GM21423 (cell line): Measurements from ENCODE around the gene PPT2.
"Not testable (repeated sequence)": the region's sequence is repeated elsewhere in the genome, so short reads cannot be mapped to it uniquely, and the experiment has no call there.

Experiments
- ATAC-seq: cut with Tn5 transposase; IDR thresholded peaks from one replicate; pipeline ENCODE4 v1.9.1; 2021; ENCODE audit warnings: mild to moderate bottlenecking, moderate library complexity; ENCODE audit not compliant: unreplicated experiment

The PPT2 gene

DNA sequence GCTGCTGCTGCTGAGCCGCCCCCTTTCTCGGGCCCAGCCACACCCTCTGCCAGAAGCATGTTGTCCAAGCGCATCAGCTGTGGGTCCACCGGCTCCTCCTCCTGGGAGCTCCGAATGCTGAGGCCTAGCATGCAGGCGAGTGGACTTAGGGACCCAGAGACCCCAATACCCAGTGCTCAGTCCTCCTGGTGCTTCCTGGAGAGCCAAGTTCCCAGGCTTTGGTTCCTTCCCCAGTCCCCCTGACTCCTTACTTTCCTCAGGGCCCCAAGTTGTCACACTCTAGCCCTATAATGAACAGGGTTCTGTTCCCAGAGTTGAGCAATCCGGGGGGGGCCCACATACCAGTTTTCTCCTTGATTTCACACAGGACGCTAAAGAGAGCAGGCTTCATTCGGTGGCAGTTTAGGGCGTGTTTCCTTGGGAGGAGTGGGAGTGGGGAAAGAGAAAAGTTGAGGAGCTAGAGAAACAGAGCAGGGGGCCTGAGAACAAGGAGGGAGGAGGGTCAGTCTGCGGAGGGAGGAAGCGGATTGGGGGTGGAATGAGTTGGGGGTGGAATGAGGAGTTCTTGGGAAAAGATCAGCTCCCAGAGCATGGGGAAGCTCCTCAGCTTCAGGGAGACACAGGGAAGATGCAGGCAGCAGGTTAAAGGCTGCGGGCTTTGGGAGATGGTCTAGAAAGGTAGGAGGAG, 34.6 kb downstream of the PPT2 start:
- ATAC-seq: no peak

GRCh38 chr6:32189069-32189741, 35.3 kb downstream of the PPT2 start:
- no peak for ATAC-seq

GRCh38 chr6:32189742-32190053, 35.8 kb downstream of the PPT2 start:
- ATAC-seq: no peak

- peak; percentile 61 for ATAC-seq
Measured at GRCh38 chr6:32190054-32190851, 36.3 kb downstream of the PPT2 start, which contains the start of gene PBX2. Gene PBX2 (minus strand): TSS chr6:32190202. CDS start chr6:32189915, 287 bp downstream.

DNA sequence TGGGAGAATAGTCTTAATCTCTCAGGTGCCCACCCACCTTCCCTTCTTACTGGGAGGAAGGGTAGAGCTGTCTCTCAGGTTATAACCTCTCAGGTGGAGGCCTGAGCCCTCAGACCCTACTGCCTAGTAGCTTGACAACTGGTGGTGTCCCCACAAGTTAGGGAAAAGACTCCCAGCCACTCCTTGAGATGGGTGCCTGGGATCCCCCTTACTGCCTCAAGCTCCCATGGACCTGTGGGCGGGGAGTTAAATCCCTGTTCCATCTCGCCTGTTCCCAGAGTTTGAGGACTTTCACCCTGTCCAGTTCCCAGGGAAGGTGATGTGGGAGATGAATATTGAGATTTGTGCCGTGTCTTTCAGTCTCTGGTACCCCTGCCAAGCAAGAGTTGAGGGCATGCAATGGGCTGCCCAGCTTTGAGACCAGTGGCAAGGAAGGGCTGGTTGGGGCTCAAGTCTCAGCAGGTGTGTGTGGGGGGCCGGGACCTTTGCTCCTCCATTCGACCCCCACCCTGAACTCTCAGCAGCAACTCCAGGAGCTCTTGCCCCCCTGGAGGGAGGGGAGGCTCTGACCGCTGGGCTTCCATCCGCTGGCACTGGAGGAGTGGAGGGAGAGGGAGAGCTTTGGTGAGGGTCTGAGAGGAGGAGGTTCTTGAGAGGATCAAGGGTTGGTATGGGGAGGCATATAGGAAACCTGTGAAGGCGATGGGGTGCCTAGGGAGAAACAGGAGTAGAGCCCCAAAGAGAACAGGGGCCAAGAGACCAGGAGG, 37.2 kb downstream of the PPT2 start:
- no peak for ATAC-seq

- ATAC-seq: no peak
Measured at GRCh38 chr6:32191696-32192607, 38.0 kb downstream of the PPT2 start.

DNA sequence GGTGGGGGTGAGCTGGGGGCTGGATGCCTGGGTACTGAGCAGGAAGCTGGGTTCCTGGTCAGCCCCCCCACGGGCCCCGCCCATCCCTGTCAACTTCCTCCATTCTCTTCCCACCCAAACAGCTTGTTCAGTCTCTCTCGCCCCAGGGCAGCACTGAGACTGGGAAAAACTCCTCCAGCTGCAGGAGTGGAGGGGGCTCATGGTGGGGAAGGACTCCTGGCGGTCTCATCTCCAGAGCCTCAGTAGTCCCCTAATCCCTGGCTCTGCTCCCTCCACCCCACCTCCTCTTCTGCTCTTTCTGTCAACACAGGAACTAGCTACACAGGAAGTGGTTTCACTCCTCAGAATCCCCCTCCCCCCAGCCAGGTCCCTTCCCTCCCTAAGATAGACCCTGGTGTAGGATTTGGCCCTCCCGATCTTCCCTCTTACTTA, 38.7 kb downstream of the PPT2 start, which contains the start of gene GPSM3:
Gene GPSM3 (minus strand): TSS at position 36 of the 432 bp plus-strand sequence. CDS start 130 bp downstream, outside the sequence.
- ATAC-seq: no peak

DNA sequence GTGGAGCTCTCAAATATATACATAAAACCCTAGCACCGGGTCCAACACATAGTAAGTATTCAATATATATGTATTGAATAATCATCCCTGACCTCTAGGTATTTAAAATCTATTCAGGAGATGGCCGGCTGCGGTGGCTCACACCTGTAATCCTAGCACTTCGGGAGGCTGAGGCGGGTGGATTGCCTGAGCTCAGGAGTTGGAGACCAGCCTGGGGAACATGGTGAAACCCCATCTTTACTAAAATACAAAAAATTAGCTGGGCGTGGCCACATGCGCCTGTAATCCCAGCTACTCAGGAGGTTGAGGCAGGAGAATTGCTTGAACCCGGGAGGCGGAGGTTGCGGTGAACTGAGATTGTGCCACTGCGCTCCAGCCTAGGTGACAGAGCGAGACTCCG, 39.2 kb downstream of the PPT2 start:
- not testable (repeated sequence) for ATAC-seq

GRCh38 chr6:32194388-32194787, 40.4 kb downstream of the PPT2 start:
- no peak for ATAC-seq

DNA sequence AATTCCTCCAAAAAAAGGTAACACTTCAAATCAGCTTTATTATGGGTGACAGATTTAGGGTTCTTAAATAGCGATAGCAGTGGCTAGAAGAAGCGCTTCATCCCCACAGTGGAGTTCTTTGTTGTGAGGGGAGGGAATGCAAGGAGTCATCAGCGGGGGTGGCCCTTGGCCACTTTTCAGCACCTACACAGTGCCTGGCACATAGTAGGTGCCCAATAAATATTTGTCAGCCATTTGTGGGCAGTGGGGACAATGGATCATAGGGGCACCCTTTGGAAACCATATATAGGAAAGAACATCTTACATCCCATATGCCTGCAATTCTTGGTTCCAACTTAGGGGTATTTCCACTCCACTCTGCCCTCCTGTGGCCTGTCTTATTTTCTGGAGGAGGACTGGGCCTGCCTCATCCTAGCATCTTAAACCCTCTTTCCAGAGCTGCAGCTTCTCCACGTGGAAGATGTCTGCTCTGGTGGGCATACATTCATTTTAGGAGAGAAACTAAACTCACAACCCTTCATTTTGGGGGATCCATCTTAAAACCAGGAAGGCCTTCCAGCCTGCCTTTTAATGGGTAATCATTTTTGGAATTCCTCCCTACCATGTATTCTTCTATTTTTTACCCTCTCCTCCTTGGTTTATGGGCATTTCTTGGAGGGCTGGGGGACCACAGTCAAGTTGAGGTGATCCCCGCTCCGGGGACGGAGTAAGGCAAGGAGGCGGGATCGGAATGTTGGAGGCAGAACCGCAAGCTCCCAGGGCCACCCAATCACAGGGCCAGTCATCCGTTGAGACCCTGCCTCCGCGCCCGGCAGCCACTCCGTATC, 41.1 kb downstream of the PPT2 start:
- peak; percentile 71 for ATAC-seq

DNA sequence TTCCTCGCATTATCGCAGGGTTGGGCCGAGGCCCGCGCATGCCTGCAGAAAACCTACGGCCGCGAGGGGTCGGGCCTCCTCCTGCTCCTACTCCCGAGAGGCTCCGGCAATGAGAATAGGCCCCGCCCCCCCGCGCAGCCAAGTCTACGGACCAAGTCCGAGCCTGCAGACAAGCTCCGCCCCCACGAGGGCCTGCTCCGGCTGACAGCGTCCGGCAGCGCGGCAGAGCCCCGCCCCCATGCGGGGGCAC, 41.6 kb downstream of the PPT2 start:
- ATAC-seq: peak; percentile 71

GRCh38 chr6:32195902-32196681, 42.2 kb downstream of the PPT2 start:
- ATAC-seq: peak; percentile 14

GRCh38 chr6:32196682-32197616, 43.0 kb downstream of the PPT2 start:
- ATAC-seq: no peak

DNA sequence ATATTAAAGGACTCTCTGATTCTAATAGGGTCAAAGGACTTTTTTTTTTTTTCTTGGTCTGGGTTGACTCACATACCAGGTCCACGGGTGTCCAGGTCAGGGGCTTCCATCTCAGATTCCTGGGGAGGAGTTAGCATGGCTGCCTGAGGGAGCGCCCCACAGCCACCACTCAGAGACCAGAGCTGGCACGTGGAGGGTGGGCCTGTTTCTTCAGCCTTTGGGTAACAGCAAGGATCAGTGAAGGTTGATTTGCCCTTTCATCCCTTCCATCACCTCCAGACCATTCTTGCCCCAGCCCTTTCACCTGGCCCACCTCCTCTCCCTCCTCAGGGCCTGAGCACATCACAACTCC, 44.4 kb downstream of the PPT2 start:
- ATAC-seq: no peak

DNA sequence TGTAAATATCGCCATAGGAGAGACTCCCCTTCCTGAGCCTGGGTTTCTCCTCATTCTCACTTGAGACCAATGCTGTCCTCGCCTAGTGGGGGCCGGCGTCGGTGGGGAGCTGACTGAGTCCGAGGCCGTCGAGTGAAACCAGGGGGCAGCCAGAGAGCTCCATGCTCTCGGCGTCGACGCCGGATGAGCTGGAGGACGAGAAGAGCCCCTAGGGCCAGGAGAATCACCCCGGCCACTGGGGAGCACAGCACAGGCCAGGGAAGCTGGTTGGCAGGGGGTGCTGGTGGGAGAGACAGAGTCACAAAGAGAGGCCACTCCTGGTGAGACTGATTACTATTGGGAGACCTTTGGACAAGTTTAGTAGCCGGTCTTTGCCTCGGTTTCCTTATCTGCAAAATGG, 44.9 kb downstream of the PPT2 start:
- no peak for ATAC-seq

DNA sequence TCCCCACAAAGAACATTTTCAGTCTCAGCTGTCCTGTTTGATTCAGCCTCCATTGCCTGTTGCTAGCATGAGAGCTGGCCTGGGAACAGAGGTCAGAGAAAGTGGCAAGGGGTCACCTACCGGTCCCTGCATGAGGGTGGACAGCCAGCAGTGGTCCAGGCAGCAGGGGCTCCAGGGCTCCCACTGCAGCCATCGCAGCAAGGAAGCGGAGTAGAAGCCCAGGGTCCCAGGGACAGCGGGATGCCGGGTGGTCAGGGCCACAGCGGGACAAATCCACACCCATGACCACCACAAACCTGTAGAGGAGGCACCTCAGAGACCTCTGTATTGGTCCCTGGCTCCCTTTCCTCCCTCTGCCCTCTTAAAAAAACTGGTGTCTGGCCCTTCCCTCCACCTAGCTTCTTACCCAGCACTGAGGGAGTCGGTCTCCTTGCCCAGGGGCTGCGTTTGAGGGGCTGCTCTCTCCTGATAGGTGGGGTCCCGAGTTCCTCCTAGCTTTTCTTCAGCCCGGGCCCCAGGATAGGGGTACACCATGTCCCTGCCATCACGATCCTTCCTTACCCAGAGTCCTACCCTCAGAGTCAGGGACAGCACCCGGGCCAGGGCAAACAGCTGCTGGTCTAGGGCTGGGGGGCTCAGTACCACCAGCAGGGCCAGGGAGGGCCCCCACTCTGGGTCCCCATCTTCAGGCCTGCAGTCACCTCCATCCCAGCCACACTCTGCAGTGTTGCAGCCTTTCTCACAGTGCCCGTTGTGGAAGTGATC, 47.0 kb downstream of the PPT2 start:
- no peak for ATAC-seq

DNA sequence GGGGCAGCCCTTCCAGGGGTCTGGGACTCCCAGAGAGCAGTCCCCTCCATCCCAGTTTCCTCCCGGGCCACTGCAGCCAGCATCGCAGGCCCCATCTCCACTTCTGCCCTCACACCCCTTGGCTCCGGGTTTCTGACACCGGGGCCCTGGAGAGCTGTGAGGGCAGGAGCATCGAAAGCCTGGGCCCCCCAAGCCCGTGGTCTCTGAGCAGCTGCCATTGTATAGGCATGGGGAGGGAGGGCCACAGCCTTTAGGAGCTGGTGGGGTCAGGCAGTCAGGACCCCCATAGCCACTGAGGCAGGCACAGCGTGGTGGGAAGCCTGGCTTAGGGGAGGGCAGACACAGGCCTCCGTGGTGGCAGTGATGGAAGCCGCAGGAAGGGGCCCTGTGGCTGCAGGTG, 48.2 kb downstream of the PPT2 start:
- no peak for ATAC-seq
